Measurements from ENCODE around the gene ELAVL1.
"Not testable (repeated sequence)": the region's sequence is repeated elsewhere in the genome, so short reads cannot be mapped to it uniquely, and the experiment has no call there.

- not testable (repeated sequence) for TF ChIP-seq TARDBP (IDR thresholded peaks at IDR 0.05); NFRKB (IDR thresholded peaks at IDR 0.05); ZNF384 (IDR thresholded peaks at IDR 0.05); SP1 (IDR thresholded peaks at IDR 0.05); ELF4 (IDR thresholded peaks at IDR 0.05); SUZ12 (IDR thresholded peaks at IDR 0.05); FOXA1 (IDR thresholded peaks at IDR 0.05); BHLHE40 (IDR thresholded peaks at IDR 0.05; ENCODE audit: borderline replicate concordance); FOXM1 (IDR thresholded peaks at IDR 0.05; ENCODE audit: borderline replicate concordance); HDGF (IDR thresholded peaks at IDR 0.05; ENCODE audit: borderline replicate concordance); CTBP1 (IDR thresholded peaks at IDR 0.05; ENCODE audit: borderline replicate concordance); L3MBTL2 (conservative IDR thresholded peaks at IDR 0.05); PKNOX1 (IDR thresholded peaks at IDR 0.05)
These were observed 28.1 kb upstream of the ELAVL1 start for GRCh38 chr19:8033287-8034177.

Data from HEK293T (cell line).